GM18861 (cell line): Measurements from ENCODE around the gene IGFALS.

ENCODE experiments used
- ATAC-seq: cut with Tn5 transposase; IDR thresholded peaks from one replicate; pipeline ENCODE4 v1.9.1; 2021; ENCODE audit not compliant: unreplicated experiment

The IGFALS gene

DNA sequence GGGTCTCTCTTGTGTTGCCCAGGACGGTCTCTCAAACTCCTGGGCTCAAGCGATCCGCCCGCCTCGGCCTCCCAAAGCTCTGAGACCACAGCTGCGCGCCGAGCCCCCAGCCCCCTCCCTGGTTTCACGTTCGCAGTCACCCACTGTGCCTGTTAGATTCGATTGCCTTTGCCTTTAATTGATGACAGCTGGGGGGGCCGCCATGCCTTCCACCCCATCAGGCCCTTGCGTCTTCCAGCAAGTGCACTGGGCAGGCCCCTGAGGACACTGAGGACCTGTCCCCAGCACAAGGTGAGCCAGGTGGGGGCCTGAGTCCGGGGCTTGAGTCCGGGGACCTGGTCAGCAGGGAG lies 3.3 kb downstream of the IGFALS start:
- no peak for ATAC-seq

DNA sequence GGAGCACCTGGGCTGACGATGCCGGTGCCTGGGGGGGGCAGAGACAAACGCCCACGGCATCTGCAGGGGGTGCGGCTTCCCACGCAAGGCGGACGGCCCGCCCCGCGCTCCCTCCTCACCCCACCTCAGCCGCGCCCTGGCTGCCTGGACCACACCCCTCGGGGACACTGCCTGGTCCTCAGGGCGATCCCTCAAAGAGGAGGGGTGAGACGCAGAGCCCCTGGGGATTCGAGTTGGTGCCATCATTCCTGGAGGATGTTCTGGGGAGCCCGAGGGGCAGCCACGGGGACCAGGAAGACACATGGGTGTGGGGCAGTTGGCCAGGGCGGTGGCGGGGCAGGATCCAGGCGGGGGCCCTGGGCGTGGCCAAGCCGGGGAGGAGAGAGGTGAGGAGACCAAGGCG lies 3.9 kb downstream of the IGFALS start:
- ATAC-seq, result no peak

DNA sequence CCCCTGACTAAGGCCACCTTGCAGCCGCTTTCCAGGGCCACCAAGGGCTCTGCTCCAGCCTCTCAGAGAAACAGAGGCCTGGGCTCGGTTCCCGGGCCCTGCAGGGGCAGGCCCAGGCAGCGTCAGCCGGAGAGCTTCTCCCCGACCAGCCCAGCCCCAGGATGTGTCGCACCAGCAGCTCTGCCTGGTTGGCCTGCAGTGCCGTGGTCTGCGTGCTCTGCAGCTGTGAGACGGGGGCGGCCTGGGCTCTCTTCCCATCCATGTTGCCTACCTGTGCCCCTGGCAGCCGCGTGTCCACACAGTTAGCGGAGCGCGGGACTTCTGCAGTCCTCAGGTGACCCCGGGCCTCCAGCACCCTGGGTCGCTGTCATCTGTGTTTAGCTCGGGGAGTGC lies 4.8 kb downstream of the IGFALS start:
- ATAC-seq, result no peak

DNA sequence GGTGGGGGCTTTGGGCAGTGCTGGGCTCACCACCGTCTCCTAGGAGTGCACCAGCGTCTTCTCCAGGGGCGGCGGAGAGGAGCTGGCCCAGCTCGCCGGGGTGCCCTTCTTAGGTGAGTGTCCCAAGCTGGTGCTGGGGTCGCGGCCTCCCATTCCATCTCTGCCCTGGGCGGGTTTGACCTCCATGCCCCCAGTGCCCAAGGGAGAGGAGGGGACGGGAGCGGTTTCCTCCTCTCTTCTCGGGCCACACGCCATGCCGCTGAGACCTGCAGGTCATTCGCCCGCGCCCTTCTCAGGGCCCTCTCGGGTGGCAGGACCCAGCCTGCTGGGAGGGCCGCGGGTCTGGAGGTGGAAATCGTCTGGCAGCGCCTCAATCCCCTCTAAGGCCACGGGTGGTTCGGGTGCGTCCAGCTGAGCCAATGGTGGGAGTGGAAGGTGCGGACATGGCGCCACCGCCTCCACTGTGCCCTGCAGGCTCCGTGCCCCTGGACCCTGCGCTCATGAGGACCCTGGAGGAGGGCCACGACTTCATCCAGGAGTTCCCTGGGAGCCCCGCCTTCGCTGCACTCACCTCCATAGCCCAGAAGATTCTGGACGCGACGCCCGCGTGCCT lies 5.3 kb downstream of the IGFALS start:
- no peak for ATAC-seq

DNA sequence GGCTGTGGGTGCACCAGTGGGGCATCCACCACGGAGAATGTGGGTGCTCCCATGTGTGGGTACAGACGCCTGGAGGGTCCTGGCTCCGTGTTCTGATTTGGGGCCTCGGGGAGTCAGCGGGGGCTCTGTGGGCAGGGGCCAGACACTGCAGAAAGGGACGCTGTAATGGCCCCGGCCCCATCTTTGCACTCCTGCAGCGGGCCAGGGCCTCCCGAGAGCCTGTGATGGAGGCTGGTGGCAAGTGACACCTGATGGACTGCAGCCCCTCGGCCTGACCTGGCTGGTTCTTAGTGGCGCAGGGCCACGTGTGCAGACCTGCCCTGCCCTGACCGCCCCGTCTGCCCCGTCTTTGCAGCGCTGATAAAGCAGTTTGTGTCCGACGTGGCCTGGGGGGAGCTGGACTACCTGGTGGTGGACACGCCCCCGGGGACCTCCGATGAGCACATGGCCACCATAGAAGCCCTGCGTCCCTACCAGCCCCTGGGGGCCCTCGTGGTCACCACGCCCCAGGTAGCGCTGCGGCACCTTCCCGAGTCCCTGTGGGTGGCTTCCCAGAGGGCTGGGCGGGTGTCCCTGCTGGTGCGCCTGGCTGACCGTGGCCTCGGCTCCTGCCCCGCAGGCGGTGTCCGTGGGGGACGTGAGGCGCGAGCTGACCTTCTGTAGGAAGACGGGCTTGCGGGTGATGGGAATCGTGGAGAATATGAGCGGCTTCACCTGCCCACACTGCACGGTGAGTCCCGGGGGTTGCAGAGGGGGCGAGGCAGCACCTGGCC lies 6.0 kb downstream of the IGFALS start:
- ATAC-seq, result no peak

DNA sequence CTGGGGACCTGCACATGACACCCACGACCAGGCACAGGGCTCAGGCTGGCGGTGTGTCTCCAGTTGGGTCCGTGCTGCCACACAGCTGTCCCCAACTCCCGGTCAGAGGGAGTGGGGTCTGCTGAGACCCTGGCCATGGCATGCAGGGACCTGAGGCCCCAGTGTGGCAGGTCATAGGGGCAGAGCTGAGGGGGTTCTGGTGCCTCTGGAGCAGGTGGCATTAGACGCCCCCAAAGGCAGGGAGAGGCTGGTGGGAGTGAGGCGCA lies 6.5 kb downstream of the IGFALS start:
- ATAC-seq, result no peak

DNA sequence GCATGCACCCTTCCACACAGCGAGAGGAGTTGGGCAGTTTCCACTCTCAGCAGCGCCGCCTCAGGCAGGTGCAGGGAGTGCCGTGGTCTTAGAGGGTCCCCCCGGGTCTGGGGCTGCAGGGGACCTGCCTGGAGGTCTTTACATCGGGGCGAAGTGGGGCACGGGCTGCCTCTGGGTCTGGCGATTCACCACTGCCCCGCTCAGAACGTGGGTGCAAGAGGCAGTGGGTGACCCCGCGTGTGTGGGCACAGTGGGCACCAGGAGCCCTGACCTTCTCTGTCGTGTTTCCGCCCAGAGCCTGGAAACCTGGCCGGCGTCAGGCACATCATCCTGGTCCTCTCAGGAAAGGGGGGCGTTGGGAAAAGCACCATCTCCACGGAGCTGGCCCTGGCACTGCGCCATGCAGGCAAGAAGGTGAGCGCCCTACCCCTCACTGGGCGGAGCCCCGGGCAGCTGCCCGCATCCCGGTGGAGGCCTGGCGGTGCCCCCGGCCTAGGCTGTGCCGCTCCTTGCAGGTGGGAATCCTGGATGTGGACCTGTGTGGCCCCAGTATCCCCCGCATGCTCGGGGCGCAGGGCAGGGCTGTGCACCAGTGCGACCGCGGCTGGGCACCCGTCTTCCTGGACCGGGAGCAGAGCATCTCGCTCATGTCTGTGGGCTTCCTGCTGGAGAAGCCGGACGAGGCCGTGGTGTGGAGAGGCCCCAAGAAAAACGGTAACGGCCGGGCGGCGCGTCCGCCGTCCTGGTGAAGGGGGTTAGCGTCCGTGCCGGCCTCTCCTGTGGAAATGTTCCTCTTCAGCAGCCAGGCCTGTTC lies 7.1 kb downstream of the IGFALS start:
- no peak for ATAC-seq

DNA sequence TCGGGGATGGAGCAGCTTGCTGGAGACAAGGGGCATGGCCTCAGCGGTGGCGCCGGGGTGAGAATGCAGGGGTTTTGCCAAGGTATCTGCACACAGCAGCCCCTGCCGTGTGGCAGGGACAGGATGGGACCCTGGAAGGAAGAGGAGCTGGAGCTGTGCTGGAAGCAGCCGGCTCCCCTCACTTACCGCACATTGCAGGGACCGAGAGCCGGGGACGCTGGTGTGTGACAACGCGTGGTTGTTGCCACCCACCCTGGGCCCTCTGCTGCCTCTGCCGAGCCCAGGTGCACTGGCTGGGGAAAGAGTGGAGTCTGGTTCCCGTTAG lies 7.7 kb downstream of the IGFALS start:
- ATAC-seq, result no peak

DNA sequence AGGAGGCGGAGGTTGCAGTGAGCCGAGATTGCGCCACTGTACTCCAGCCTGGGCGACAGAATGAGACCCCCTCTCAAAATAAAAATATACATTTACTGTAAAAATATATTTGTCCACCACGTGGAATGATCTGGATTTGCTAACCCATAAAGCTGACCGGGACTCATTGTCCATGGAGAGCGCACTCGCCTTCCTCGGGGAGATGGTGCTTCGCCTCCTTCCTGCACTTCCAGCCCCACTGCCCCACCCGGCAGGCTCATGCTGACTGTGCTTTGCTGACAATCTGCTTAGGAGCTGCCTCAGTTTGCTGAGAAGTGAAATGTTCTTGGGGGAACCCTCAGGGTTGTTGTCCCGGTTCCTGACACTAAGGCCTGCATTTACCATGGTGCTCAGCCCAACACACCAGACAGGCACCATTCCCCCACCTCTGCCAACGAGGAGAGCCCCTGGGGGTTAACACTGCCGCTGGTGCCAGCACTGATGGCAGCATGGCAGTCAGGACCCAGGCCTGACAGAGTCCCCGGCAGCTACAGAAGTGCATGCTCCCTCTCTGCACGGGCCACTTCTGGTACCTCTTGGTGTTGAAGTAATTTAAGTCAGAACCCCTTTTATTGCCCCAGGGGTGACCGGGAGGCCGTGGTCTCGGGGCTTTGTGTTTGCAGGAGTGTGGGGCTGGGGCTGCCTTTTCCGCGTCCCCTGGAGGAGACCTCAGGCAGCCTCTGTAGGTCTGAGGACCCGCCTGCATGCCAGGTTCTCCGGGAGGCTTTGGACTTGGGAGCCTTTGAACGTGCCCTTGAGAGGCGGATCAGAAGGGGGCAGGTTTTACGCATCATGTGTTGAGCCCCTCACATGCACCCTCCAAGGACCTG lies 8.3 kb downstream of the IGFALS start:
- ATAC-seq, result no peak

DNA sequence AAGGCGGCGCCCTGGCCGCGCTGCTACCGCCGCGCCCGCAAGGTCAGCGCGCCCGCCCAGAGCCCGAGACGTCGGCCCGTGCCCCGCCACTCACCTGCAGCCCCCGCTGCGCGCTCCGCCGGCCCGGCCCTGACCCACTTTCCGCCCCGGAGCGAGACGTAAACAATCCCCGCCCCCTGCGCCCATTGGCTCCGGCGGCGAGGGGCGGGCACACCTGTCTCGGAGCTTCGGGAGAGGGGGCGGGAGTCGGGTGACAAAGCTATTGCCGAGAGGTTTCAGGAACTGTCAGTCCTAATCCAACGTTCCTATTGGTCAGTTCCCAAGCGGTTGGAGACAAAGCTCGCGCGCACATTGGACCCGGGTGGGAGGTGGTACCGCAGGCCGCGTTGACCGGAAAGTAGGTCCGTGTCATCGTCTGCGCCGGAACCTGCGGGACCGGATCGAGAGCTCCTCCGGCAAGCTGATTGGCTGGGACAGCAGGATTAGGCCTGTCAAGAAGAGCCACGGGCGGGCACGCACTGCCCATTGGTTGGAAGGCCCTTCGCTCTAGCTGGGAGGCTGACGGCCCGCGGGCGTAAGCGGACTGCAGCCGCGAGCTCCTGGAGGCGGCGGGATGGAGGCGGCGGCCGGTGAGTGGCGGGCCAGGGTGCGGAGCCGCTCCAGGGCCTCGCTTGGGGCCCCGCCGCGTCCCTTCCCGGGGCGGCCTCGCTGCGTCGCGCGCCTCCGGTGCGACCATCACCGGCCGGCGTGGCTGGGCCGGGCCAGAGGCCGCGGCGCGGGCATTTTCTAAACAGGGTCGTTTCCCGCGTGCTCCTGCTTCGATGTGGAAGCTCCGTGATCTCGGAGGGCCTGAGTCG lies 10.9 kb downstream of the IGFALS start, which contains the start of the genes NUBP2 and SPSB3:
Gene NUBP2, plus strand, starts transcription at position 553 of the 857 bp plus-strand sequence. Its CDS starts 61 bp downstream, at position 614.
Gene SPSB3, minus strand, starts transcription at position 164 of the 857 bp plus-strand sequence. CDS start 1,088 bp downstream, outside the sequence.
- ATAC-seq, result peak; percentile 76

DNA sequence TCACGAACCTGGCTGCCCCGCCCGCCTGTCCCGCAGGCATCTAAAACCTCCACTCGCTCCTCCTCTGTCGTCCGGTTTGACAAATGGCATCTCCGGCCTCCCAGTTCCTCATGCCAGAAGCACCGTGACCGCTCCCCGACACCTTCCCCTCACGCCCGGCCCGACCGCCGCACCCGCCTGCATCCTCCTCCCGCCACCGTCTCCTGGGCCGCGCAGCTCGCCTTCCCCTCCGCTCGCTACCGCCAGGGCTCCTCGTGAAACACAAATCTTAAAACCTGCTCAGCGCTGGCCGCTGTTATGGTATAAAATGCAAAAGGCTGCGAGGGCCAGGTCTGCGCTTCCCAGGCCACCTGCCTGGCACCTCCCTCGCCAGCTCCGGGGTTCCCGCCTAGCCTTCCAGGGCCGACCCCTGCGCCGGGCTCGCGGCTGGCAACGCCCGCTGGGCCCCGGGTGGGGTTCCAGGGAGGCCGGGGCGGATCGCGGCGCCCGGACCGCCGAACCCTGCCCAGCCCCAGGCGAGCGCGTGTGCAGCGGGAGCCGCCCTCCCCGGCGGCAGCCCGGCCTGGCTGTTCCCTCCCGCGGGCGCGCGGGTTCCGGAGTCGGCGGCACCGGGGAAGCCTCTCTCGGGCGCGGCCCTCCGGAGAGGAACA lies 11.6 kb downstream of the IGFALS start:
- ATAC-seq, result no peak

DNA sequence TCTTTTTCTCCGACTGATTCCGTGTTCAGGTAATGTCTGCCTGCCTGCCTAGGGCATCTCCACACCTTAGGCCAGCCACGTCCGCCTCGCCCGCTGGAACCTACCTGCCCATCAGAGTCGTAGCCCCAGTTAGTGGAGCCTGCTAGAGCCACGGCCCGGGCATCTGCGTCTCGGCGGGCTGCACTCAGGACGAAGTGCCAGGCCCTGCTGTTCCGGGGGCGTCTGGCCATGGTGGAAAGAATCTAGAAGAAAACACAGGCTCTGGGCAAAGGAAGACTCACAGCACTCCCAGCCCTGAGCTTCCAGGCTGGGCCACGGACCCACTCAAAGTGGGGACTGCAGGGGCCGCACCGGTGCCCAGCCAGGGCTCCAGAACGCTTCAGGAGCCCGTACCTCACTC lies 12.3 kb downstream of the IGFALS start:
- no peak for ATAC-seq

DNA sequence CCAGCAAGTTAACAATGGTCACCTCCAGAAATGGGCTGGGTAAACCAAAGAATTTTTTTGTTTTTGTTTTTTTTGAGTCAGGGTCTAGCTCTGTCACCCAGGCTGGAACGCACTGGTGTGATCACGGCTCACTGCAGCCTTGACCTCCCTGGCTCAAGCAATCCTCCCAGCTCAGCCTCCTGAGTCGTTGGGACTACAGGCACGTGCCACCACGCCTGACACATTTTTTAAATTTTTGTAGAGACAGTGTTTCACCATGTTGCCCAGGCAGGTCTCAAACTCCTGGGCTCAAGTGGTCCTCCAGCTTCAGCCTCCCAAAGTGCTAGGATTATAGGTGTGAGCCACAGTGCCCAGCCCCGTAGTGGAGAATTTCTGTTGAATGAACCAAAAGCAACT lies 12.8 kb downstream of the IGFALS start:
- ATAC-seq, result no peak

DNA sequence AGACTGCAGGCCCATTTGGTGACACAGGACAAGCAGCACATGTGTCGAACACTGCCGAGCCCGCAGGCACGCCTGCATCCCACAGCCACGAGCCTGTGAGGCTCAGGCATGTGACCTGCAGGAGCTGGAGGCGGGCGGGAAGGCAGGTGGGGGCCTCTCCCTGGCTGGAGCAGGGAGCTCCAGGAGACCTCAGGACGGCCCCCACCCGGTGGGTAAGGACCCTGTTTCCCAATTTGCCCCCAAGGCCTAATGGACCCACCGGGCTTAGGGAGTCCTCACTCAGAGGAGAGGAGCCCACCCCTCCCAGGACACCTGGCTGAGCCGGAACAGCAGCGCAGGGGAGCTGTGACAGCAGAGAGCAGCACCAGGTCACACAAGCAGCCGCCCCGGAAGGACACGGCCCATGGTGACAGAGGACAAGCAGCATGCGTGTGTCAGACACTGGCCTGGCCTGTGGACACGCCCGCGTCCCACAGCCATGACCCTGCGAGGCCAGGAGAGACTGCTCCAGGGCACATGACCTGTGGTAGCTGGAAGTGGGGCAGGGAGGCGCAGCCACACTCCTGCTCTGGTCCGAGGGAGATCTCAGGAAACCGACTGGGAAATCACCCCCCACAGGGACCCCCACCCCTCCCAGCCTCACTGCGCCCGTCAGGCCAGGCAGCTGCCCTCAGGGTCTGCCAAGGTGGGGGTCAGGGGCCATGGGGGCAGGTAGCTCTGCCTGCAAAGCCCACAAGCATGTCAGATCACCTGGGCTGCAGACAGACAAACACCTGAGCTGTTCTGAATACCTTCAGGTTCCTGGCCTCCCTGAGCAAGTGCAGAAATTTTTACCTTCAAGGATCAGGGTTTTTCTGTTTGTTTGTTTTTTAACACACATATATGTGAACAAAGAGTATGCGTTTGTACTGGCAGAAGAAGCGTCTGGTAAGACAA lies 13.5 kb downstream of the IGFALS start:
- ATAC-seq, result no peak

DNA sequence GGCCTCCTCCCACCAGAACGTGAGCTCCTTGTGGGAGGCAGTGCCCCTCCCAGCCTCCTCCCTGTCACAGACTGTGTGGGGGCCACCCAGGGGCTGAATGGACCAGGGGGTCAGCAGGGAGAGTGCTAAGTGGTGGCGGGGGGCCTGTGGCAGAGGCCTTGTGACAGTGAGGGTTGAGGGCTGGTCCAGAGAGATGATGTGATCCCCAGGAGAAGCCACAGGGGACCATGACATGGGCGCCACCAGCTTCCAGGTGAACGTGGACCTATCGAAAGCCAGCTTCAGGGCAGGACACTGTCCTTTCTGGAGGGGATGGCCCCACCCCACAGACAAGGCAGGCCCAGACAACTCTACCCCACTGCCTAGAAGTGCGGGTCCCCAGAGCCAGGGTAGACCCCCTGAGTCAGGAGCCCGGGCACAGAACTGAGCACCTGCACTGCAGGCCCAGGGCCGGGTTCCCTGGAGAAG lies 14.2 kb downstream of the IGFALS start:
- no peak for ATAC-seq

DNA sequence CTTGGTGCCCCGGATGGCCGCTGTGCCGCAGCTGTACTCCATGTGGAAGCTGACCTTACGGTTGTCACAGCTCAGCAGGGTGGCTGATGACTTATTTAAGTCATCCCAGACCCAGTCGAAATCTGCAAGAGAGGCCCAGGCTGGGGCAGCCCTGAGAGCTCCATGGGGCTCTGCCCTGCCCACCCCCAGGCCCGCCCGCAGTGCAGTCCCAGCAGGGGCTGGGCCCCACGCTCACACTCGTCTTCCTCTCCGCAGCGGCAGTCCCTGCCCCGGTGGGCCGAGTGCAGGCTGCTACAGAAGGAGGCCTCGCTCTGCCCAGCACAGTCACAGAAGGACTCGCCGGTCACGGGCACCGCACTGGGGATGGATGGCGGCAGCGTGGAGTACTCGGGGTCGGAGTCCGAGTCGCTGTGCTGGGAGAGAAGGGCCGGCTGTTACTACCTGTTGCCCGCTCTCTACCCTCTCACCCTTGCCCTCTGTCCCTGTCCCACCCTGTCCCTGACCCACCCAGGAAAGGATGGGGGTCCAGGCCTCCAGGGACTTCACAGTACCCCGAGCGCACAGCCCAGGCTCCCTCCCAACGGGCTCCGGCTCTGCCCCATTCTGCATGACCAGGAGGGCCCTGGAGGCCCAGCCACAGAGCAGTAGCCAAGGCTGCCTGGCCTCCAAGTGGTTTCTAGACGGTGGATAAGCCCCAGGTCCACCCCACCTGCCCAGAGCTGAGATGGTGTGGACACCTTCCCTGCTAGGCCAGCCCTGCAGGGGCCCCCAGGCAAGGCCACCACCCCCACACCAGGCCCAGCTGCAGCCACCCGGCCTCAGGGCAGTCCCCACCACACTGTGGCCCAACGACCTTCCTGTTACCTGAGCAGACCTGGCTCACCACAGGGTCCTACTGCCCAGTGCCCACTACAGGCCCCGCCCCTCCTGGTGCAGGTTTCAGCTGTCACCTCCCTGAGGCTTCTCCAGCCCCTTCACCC lies 15.0 kb downstream of the IGFALS start:
- ATAC-seq, result no peak

DNA sequence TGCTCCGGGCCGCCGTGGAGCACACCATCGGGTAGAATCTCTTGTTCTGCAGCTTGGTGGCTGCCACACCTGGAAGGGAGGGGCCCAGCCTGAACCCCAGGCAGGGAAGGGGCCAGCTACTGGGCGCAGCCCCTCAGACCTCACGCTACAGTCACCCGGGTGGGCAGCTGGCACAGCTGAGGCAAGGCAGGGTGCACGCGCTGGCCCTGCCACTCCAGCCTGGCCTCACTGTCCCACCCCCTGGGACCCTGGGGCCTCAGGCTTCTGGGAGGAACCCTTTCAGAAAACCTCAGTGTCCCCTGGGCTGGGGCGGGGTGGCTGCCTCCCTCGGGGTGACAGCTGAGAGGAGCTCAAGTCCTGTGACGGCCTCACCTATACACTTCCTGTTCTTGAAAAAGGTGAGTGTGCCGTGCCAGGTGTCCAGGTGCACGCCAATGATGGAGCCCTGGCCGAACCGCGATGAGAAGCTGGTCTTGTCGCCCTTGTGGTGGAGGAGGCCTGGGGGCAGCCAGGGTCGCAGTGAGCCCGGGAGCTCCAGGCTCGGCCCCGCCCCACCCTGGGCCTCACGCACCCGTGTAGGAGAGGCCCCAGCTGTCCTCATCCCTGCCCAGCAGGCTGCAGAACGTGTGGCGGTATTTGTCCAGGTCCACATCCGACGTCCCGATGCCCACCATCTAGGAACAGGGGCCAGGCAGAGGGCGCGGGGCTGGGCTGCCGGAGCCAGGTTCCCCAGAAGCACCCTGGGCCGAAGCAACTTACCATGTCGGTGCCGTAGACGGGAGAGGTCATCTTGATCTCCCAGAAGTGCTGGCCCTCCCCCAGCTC lies 15.9 kb downstream of the IGFALS start:
- ATAC-seq, result no peak
